SH-SY5Y (cell line): ENCODE results near the gene FBXO9.

Source experiments
- GATA2 ChIP-seq: IDR thresholded peaks from 2 replicates; pipeline ENCODE4 v1.6.1; 2011; ENCODE audit warnings: mild to moderate bottlenecking, low read depth, low read length
- GATA3 ChIP-seq: IDR thresholded peaks from 2 replicates; pipeline ENCODE4 v1.6.1; 2011; ENCODE audit warnings: low read depth, mild to moderate bottlenecking, low read length, moderate library complexity

DNA sequence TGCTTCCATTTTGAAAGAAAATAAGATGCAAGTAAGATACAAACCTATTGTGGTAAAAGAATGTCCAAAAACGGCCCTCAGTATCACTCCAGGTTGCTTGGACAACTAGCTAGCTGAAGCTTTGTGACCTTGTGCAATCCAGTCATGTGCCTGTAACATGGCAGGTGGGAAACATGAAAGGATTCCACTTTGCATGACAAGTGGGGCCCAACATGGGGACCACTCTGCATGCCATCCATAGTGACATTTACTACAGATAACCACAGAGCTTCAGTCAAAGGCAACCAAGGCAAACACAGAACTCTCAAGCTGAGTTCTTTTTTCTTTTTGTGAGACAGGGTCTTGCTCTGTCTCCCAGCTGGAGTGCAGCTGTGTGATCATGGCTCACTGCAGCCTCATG lies 15.8 kb upstream of the FBXO9 start:
- no peak for TF ChIP-seq GATA2
- no peak for TF ChIP-seq GATA3
